NCI-H2107 treated with DMSO at 0.1 percent for 48 hours (cell line): ENCODE measurements around the gene MKNK2.
"Not testable (repeated sequence)": the region's sequence is repeated elsewhere in the genome, so short reads cannot be mapped to it uniquely, and the experiment has no call there.

Source experiments
- DNase-seq: peaks from one replicate; lab custom pipeline; 2025; ENCODE audit not compliant: unreplicated experiment; lab: John Stamatoyannopoulos, UW

Gene MKNK2

DNA sequence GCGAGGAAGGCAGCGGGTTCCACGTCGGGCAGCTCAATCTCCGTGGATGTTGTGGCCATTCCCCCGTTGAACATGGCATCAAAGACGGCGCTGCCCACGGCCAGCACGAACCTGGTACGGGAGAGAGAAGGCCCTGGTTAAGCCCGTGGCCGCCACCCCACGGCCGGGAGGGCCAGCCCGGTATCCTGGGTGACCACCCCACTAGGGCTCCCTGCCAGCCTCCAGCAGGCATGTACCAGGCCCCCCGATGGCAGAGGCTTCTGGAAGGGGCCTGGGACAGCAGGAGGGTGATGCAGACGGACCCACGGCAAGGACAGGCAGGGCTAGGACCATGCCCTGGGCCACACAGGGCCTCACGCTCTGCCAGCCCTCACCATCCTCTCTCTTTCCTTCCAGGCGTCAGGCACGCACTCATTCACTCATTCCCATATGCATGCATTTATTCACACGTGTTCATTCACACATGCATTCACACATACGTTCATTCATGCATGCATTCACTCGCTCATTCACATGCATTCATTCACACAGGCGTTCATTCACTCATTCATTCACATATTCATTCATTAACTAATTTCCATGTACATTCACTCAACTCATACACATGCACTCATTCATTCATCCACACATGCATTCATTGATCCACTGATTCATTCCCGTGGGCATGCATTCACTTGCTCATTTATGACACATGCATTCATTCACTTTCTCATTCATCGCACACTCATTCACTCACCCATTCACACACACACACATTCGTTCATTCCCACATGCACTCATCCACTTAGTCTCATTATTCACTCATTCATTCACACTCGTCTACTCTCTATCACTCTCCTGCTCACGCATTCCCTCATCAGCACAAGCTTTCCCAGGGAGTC is 53.5 kb downstream of the MKNK2 start:
- no peak for DNase-seq

DNA sequence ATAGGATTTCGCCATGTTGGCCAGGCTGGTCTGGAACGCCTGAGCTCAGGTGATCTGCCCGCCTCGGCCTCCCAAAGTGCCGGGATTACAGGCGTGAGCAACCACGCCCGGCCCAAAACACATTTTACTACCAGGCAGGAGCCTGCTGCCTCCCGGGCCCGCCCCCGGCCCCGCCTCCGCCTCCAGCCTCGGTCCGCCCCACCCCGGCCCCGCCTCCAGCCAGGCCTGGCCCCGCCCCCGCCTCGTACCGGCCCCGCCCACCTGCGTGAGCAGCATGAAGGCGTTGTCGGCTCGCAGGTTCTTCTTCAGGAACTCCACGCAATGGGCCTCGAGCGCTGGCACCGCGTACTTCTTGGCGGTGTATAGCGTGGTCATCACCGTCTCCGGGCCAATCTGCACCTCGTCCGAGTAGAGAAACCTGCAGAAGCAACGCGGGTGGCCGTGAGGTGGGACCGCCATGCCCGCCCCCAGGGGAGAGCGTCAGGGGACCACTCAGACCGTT is 58.2 kb downstream of the MKNK2 start:
- DNase-seq: no peak

DNA sequence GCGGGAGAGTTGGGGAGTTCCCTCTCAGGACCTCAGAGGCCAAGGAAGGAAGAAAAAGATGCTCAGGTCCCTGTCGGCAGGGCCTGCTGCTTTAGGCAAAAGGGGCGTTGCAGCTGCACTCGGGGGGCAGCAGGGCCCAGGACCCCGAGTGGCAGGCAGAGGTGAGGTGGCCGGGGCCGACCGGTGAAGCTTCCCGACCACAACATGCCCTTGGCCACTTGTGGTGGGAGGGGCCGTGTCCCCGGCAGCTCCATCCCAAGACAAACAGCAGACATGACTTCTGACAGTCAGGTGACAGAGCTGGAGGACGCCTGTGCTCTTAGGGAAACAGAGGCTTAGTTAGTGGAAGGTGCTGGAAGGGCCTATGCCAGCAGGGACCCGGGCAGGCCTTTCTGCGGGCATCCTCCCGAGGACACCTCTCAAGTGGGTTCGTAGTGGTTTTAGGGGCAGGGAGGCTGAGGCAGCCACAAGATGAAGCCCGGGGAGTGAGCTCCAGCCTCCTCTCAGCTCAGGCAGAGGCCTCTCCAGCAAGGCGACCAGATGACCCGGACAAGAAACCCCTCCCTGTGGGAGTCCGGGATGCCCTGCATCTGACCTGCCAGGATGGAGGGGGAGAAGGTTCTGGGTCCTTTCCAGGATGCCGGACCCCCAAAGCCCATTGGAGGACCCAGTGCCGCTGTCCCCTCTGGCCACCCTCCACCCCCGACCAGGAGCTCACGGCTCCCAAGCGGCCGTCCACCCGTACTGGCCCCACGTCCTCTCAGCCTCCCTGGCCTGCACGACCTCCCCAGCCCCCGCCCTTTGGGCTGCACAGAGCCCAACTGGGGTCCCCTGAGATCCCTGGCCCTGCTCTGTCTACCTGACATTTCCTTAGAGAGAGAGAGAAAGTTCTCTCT is 59.8 kb downstream of the MKNK2 start:
- DNase-seq: no peak

DNA sequence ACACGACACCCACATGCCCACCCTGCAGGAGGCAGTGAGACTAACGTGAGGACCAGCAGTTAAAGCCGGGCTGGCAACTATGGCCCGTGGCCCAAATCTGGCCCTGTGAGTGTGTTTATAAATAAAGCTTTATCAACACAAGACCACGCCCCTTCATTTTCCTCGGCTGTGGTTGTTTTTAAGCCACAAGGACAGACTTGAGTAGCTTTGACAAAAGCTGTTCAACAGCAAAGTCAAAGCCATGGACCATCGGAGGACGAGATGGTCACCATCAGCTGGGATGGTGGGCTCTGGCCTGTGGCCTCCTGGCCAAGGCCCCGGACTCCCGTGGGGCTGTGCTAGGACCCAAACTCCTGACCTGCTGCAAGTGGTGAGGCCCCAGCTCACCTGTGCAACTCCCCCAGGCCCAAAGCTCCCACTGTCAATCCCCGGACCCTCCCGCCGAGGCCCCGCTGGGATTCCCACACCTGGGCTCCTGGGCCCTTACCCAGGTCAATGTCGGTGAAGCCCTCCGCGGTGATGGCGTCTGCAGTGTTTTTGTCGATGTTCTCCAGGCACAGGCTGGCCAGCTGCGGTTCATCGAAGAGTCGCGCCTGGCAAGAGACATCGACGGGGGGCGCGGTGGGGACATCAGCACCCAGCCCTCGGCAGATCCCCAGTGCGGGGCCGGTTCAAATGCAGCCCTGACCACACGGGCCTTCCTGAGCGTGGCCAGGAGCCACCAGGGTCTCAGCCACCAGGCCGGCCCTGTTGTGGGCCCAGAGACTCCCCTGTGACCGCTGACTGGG is 60.6 kb downstream of the MKNK2 start:
- no peak for DNase-seq

DNA sequence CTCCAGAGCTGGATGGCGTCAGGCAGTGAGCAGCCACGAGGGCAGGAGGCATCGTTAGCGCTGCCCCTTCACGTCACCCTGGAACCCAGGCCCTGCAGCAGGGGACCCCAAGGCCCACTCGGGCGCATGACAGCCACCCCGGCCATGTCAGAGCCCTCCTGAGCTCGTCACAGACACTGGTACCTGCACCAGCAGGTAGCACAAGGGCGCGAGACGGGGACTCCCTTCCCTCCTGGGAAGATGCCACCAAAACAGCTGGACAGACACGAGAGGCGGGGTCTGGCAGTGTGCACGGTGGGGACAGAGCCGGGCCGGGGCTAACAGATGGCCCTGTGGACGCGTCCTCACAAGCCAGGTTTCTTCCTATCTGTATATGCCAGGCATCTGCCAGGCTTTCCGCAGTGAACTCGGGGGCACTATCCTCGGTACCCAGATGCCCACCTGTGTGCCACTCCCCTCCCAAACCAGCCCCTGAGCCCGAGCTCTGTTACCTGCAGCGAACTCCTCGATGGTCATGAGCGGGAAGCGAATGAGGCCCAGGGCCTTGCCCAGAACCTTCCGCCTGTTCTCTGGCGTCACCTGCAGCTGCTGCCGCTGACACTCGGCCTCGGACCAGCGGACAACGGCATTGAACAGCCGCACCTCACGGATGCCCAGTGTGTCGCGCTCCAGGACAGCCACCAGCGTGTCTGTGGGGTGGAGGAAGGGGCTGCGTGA is 61.4 kb downstream of the MKNK2 start:
- DNase-seq: no peak

DNA sequence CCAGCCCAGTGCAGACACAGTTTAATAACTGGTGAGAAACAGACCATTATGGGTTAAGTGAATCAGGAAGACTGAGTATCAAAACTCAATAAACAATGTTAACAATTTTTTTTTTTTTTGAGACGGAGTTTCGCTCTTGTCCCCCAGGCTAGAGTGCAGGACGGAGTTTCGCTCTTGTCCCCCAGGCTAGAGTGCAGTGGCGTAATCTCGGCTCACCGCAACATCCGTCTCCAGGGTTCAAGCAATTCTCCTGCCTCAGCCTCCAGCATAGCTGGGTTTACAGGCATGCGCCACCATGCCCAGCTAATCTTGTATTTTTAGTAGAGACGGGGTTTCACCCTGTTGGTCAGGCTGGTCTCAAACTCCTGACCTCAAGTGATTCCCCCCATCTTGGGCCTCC is 62.6 kb downstream of the MKNK2 start:
- not testable (repeated sequence) for DNase-seq
